ENCODE results near the gene KDM4B. TPM values are rescaled to one million over a fixed set of nuclear protein-coding genes. Genes with fewer than 3 reads are reported as not detected.

Gene KDM4B
- total RNA-seq, 1 experiment from 2014 or later: 43.7 TPM

DNA sequence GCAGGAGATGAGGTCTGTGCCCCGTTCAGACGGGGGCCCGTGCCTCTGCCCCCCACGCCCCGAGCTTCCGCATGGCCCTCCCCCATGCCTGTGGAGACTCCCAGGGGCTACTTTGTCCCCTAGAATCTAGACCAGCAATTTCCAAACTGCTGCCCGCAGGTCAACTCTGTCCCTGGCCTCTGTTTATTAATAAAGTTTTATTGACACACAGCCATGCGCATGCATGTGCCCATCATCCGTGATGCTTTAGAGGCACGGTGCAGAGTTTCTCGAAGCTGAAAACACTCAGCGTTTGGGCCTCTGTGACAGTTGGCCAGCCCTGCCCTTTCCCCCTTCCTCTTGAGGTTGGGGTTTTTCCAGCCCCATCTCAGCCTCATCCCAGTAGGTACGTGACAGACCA, 140.0 kb downstream of the KDM4B start:
- Histone ChIP-seq H3K4ac (ENCODE audit: low read depth, low read length) (no peak overlapping the region), H3K14ac (ENCODE audit: insufficient read depth, low read length) (no peak overlapping the region), H2BK12ac (ENCODE audit: insufficient read length, low read depth, low read length) (no peak overlapping the region), H3K9ac (ENCODE audit: extremely low read depth, insufficient read length, low read length) (no peak overlapping the region), H2BK5ac (ENCODE audit: insufficient read length, low read length) (no peak overlapping the region), H2BK15ac (ENCODE audit: low read depth, low read length) (no peak overlapping the region), H3K23ac (ENCODE audit: insufficient read length, low read depth, low read length) (no peak overlapping the region), H3K23me2 (ENCODE audit: insufficient read length, low read depth, low read length, poor library complexity, severe bottlenecking) (no peaks in the 10 kb centered on the region), H3K4me1 (ENCODE audit: insufficient read depth, low read length) (peaks cover 2% of the 10 kb centered on the region; the same call in 1 of the 2 replicates), H3K79me1 (ENCODE audit: insufficient read depth, low read depth, low read length, poor library complexity, severe bottlenecking) (no peaks in the 10 kb centered on the region), H2BK20ac (ENCODE audit: low read depth, low read length, poor library complexity, severe bottlenecking) (no peak overlapping the region), H3K4me2 (ENCODE audit: insufficient read depth, insufficient read length, low read length) (no peak overlapping the region), H3T11ph (ENCODE audit: low read length) (no peak overlapping the region), H4K20me1 (ENCODE audit: control insufficient read depth, insufficient read depth, insufficient read length) (no peaks in the 10 kb centered on the region), H4K91ac (ENCODE audit: insufficient read length, low read depth, low read length) (no peak overlapping the region), H2AFZ (ENCODE audit: low read length) (no peak overlapping the region), H3K56ac (ENCODE audit: insufficient read length, low read depth, low read length) (no peak overlapping the region), H3K9me3 (ENCODE audit: control insufficient read depth, low read depth, low read length) (no peaks in the 10 kb centered on the region), H3K18ac (ENCODE audit: insufficient read length, low read depth, low read length) (no peak overlapping the region), H2BK120ac (ENCODE audit: low read depth, low read length, poor library complexity, severe bottlenecking) (no peak overlapping the region), H4K5ac (ENCODE audit: insufficient read length, low read depth, low read length) (no peak overlapping the region), H2AK5ac (ENCODE audit: insufficient read length, low read length) (no peak overlapping the region), H4K8ac (replicated peaks; ENCODE audit: insufficient read length, low read depth, low read length) (no peak overlapping the region), H3K27me3 (ENCODE audit: insufficient read depth, low read length) (no peaks in the 10 kb centered on the region), H3K79me2 (ENCODE audit: insufficient read depth, low read length) (no peaks in the 10 kb centered on the region), H3K27ac (ENCODE audit: insufficient read length, low read depth, low read length) (no peak overlapping the region)
- Mint-ChIP-seq H3K9me3 (no peaks in the 10 kb centered on the region), H3K36me3 (ENCODE audit: insufficient read depth in 1 of 3, low read depth in 3 of 3) (peaks cover 6 to 22% (median 16%) of the 10 kb centered on the region in 3 experiments; a peak in 5 of 7 replicates), H3K27ac (no peak overlapping the region), H3K4me3 (no peak overlapping the region), H3K27me3 (ENCODE audit: low read depth) (no peaks in the 10 kb centered on the region), H3K4me1 (peaks cover 25 to 38% of the 10 kb centered on the region in 2 experiments)
- WGBS (ENCODE audit: extremely low coverage, insufficient read length, low lambda C conversion rate): no CpG with 5 or more reads among the region's 13 CpGs
- no peak for DNase-seq
- TF ChIP-seq, protein P1, sequence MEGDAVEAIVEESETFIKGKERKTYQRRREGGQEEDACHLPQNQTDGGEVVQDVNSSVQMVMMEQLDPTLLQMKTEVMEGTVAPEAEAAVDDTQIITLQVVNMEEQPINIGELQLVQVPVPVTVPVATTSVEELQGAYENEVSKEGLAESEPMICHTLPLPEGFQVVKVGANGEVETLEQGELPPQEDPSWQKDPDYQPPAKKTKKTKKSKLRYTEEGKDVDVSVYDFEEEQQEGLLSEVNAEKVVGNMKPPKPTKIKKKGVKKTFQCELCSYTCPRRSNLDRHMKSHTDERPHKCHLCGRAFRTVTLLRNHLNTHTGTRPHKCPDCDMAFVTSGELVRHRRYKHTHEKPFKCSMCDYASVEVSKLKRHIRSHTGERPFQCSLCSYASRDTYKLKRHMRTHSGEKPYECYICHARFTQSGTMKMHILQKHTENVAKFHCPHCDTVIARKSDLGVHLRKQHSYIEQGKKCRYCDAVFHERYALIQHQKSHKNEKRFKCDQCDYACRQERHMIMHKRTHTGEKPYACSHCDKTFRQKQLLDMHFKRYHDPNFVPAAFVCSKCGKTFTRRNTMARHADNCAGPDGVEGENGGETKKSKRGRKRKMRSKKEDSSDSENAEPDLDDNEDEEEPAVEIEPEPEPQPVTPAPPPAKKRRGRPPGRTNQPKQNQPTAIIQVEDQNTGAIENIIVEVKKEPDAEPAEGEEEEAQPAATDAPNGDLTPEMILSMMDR (conservative IDR thresholded peaks at IDR 0.05): no peak
